IPS-NIHi7 (cell line): ENCODE measurements around the gene GPR132.
"Not testable (repeated sequence)": the region's sequence is repeated elsewhere in the genome, so short reads cannot be mapped to it uniquely, and the experiment has no call there.

ENCODE experiments used
- DNase-seq: peaks from one replicate; pipeline ENCODE4 v3.0.0; 2012; ENCODE audit warnings: mixed read lengths; ENCODE audit errors: extremely low spot score

Gene GPR132

DNA sequence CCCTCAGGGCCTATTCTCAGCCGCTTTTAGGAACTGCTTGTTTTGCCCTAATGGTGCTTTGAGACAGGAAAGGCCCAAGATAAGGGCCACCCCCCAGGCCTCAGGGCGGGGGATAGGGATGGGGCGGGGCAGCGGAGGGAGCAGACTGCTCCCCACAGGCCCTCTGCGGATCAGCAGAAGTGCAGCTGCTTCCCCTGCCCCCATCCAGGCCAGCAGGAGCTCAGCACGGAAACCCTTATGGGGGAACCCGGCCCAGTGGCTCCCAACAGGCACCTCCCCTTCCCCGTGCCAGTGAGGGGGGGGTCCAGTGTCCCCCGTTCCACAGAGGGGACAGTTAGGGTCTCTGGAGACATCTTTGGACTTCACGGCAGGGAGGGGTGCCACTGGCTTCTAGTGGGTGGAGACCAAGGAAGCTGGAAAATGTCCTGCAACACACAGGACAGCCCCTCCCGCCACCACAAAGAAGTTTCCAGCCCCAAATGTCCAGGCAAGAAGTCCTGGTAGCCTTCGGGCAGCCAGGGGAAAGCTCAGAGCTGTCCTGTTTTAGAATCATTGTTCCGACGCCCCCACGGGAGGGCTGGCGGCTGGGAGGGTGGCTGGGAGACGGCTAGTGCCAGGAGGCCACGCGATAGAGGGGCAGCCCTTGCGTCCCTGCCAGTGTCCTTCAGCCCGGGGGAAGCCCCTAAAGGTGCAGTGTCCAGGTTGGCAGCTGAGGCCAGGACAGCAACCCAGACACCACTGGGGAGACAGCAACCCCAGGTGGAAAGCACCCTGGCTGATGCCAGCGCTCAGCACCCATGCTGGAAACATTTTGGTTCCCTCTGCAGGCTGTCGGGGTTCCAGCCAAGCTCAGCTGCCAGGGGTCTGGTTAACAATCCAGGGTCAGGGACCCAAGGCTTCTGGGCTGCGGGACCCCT, 10.4 kb upstream of the GPR132 start:
- peak; percentile 68 for DNase-seq

DNA sequence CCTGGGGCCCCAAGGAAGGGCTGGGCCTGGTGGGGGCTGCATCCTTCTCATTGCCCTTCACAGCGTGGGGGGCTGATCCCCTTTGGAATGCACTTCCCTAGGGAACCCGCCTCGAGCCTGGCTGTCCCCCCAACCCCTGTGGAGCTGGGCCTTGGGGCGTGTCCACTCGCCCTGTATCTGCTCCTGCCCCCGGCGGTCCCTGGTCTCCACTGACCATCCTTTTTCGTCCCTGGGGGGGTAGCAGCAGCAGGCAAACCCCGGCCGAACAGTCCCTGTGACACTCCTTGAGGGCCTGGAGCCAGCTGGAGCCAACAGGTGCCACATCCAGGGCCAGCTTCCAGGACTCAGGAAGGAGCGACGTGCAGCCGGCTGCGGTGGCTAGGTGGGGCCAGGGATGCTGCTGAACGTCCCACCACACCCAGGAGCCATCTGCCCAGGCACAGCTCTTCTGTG, 9.4 kb upstream of the GPR132 start:
- DNase-seq: no peak

DNA sequence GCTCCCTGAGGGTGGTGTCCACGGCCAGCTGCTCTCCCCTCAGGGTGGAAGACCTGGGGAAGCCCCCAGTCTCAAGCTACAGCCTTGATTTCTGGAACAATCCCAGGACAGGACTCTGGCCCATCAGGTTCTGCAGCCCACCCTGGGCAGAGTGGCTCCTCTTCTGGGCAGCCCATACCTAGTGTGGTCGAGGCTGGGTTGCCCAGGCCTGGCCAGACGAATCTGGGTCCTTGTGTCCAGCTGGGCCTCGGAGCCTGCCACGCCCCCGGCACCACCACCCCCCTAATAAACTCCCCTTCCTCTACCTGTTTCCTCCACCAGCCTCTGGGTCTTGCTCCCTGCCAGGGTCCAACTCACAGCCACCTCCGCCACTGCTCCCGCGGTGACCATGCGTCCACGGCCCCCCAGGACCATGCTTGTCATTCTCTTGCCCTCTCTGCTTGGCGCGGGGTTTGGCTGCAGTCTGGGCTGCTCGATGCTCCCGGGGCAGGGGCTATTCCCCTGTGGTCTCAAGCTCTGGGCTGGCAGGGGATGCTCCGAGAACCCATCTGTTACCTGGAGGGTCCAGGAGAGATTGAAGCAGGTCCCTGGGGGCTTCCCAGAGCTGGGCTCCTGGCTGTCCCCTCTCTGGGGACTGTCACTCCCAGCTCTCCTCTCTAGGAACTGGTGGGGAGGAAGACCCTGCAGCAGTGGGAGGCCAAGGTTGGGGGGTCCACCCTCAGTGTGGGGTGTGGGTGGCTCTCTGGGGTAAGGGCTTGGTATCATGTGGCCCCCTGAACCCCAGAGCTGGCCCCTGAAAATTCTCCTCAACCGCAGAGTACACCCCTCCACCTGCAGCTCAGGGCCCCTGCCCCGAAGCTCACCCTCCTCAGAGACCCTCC, 8.7 kb upstream of the GPR132 start:
- DNase-seq: no peak

DNA sequence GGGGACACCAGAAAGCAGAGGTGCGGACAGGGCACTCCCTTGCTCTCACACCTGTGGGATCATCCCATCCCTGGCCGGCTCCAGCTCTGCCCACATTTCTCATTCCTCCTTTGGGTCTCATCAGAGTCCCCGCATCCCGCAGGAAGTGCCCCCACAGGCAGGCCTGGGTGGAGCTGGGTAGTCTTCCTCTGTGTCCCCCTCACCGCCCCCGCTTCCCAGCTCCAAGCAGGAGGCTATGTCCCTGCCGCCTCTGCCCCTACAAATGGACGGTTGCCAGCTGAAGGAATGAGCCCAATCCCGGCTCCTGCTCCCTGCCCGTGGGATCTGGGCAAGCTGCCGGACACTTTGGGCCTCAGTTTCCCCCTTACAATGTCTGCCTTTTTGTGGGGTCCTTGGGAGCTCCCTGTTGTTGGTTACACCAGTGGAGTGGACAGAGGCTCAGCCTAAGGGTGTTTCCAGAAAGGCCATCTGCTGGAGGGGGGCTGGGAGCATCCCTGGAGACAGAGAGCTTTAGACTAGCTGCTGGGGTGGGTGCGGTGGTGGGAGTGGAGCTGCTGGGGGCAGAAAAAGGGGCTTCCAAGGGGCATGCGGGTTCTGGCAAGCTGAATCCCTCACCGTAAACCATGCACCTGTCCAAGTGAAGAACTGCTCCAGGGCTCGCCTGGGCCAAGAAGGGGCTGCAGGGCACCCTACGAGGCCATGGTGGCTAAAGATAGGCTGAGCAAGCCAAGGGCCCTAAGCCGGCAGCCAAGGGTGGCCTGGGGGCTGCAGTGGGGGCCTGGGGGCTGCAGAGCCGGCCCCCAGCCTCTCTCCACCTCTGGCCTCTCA, 7.9 kb upstream of the GPR132 start:
- DNase-seq: no peak

DNA sequence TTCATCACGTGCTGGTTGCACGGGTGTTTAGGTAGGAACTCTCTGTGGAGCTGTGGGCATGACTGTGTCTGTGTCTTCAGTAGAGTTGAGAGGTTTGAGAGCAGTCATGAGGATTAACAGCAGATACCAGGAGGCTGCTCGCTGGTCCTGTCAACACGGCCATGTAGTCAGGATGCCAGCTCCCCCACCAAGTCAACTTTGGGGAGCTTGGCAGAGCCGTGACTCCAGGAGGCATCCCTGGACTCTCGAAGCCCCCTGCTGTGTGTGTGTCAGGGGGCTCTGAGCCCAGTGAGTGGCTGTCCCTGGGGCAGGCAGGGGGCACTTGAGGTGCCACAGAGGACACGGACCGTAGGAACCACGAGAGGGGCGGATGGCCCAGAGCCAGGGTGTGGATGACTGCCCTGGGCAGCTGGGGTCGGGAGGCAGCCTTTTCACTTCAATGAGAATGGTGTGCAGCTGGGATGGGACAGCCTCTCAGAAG, 7.2 kb upstream of the GPR132 start:
- DNase-seq: no peak

DNA sequence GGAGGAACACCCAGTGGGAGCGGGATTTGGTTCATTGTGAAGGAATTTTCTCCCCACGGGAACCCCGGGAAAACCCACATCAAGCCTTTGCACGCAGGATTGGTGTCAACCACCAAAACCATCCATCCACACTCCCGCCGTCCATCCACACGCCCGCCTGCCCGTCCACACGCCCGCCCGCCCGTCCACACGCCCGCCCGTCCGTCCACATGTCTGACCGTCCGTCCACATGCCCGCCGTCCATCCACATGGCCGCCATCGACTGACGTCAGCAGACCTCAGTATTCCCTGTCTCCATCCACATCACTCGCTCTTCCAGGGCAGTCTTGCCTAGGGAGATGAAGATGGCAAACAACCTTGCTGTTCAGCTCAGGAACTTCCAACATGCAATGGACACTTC, 6.7 kb upstream of the GPR132 start:
- no peak for DNase-seq

DNA sequence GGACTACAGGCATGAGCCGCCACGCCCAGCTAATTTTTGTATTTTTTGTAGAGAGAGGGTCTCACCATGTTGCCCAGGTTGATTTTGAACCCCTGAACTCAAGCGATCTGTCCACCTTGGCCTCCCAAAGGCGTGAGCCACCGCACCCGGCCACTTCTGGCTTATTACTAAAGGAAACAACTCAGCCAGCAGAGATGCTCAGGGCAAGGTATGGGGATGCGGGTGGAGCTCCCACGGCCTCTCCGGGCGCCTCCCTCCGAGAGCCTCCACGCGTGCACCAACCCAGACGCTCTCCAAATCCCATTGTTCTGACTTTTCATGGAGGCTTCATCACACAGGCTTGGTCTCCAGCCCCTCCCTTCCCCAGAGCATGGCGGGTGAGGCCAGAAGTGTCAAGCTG, 6.1 kb upstream of the GPR132 start:
- DNase-seq: no peak

DNA sequence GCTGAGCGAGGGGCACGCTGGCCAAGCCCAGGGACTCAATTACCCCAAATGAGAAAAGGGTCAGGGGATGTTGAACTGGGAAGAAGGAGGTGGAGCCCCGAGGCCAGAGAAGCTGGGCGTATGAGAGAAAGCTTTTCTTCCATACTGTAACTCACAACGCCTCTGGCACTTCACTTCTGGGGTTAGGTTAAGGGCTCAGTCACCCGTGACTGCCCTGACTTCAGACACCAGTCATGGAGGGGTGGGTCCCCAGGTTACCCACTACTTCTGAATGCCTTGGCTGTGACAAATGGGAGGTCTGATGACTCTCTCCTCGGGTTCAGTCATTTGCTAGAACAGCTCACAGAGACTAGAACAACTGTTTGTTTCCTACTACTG, 5.5 kb upstream of the GPR132 start:
- DNase-seq: no peak

DNA sequence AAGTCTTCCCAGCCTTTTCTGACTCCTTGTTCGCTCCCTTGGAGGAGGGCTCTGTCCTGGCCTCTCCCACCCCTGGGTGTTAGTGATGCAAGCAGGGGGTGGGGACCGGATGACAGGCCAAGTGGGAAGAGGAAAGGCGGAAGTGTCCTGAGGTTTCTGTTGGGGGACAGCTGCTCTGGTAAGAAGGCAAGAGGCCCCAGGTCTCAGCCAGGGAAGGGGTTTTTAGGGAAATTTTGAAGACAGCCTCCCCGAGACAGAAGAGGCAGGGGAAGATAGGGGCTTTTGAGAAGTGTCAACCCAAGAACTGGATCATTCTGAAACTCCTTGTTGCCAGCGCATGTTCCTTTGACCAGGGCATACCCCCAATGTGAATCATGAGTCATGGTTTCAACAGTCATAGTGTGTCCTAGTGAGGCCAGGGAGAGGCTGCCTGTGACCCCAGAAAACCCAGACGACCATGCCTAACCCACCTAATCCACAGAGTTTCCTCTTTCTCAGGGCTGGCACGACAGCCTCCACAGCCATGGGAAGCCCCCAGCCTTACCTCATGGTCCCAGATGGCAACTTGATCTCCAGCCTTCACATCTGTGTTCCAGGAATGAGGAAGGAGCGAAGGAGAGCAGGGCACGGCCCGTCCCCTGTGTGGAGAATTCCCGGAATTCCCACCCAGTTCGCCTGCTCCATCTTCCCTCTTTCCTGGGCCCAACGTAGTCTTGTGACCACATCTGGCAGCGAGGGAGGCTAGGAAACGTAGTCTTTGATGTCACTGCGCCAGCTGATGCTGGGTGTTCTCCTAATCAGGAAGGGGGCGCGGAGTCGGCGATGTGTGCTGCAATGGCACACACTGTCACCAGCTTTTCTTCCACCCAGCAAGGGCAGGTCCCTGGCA, 4.9 kb upstream of the GPR132 start:
- DNase-seq: no peak

DNA sequence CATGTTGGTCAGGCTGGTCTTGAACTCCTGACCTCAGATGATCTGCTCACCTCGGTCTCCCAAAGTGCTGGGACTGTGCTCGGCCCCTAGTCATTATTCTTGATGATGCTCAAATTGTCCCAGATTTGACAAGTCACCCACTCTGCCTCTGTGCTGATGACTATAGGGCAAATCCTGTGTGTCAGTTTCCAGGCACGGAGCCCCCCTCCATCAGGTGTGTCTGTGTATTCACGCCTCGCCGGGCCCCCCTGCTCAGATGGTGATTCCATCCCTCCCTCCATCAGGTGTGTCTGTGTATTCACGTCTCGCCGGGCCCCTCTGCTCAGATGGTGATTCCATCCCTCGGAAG, 4.3 kb upstream of the GPR132 start:
- DNase-seq: no peak

DNA sequence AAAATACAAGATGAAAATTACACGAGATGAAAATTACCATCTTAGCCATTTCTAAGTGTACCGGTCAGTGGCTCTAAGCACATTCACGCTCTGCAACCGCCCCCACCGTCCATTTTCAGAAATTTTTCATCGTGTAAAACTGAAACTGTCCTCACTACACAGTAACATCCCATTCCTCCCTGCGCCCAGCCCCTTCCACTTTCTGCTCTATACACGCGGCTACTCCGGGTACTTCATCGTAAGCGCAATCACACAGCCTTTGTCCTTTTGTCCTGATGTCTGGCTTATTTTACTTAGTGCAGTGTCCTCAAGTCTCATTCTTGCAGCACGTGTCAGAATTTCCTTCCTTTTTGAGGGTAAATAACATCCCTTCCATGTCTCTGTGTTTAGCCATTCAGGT, 3.6 kb upstream of the GPR132 start:
- no peak for DNase-seq

DNA sequence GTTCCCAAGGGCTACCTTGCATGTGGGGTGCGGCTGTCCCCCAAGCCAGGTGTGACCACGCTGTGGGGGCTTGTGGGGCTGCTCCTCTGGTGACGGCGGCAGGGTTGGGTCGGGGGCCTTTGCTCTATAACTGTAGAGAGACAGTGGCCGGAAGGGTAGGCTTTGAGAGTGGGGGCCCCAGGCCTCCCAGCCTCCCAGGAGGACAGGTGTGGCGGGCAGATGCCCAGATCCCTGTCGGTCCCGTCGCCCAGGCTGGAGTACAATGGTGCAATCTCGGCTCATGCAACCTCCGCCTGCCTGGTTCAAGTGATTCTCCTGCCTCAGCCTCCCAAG, 2.7 kb upstream of the GPR132 start:
- DNase-seq: no peak

DNA sequence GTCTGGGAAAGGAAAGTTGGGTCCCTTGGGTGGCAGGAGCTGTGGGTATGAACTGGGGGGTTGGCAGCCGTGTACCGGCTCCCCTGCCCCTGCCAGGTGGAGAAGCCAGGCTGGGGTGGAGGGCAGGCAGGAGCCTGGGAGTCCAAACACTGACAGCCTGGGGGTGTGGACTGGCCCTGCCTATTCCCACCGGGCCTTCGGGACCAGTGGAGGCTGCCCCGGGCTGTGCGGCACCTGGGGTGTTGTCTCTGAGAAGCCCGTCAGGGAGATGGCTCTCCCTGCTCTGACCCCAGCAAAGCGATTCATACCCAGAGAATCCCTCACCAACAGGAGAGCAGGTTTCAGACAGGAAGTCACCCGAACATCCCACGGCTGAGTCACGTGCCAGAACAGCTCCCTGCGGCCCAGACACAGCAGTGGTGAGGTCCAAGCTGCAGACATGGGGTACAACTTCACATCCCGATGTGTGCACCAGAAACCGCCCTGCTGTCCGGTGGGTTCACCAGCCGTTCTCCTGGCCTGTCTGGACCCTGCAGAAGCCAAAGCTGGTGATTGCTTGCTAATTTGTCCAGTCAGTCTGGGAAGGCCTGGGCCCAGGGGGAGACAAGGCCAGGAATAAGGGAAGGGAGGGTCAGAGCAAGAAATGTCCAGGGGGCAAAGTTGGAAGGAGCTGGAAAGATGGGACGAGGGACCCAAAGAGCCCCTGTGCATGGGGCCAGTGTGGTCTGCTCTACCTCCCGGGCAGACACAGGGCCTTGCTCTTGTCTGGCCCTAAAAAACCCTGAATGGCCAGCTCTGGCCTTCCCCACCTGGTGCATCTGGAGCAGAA, 2.1 kb upstream of the GPR132 start:
- no peak for DNase-seq

DNA sequence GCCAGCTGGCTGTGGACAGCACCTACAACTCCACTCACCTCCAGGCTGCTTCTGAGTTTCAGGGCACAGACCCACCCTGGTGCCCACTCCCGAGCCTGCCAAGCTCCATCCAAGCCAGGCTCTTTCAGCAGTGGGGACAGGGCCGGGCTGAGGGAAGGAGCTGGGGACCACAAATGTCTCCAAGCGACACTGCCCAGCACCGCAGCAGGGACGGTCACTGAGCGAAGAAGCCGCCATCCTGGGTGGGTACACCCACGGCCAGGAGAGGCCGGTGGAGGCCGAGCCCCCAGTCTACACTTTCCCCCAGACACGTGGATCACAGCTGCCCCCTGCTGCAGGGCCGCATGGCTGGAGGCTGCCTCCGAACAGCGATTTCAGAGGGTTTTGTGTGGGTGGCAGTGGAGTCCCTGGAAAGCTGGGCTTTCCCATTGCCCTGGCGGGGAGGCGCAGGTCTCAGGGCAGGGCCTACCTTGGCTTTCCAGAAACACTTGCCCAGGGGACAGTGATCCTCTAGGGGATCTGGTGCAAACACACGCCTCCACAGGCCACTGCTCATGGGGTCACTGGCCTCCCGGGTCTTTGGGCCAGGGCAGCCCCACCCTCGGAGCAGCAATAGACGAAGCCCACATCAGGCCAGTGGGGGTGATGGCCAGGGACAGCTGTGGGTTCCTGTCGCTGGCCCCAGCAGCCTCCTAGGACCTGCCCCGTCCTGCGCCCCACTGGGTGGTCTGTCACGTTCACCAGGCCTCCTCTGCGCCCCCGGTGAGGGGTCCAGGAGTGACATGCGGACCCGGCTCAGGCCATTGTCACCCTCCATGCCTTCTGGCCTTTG, 1.2 kb upstream of the GPR132 start:
- no peak for DNase-seq

DNA sequence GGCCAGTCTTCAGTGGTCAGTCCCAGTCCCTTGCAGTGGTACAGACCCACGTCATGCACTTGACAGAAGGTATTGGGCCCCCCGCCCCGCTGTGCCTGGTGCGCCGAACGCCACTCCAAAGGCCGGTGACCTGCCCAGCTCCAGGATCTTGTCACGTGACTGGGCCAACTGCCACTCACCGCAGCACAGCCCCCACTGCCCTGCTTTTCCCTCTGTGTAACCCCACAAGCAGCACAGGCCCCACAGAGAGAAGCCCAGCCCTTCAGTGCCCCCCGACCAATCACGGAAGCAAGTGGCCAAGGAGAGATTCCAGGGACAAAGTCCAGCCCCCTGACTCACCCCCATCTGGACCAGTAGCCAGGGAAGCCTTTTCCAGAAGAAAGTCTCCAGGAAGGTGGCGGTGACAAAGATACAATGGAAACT, 498 bp downstream of the GPR132 start:
- no peak for DNase-seq

DNA sequence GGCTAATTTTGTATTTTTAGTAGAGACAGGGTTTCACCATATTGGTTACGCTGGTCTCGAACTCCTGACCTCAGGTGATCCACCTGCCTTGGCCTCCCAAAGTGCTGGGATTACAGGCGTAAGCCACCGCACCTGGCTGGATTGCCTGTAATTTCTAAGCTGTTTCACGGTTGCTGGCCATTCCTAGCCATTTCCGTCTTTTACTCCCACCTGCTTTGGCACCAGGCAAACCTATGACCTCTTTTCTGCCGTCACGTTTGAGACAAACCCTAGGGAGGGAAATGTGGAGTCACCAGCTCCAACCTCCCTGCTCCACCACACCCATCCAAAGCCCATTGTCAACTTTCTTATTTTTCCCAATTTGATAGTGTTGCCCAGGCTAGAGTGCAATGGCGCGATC, 1.2 kb downstream of the GPR132 start:
- DNase-seq: no peak

DNA sequence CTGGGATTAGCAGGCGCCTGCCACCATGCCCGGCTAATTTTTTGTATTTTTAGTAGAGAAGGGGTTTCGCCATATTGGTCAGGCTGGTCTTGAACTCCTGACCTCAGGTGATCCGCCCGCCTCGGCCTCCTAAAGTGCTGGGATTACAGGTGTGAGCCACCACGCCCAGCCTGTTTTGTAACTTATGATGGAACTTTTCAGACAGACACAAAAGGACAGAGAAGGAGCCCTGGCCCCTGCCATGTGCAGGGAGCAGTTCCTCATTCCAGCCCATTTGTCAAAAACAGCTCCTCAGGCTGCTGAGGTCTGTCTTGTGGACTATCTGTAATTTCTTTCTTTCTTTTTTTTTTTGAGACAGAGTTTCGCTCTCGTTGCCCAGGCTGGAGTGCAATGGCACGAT, 1.7 kb downstream of the GPR132 start:
- DNase-seq: not testable (repeated sequence)

DNA sequence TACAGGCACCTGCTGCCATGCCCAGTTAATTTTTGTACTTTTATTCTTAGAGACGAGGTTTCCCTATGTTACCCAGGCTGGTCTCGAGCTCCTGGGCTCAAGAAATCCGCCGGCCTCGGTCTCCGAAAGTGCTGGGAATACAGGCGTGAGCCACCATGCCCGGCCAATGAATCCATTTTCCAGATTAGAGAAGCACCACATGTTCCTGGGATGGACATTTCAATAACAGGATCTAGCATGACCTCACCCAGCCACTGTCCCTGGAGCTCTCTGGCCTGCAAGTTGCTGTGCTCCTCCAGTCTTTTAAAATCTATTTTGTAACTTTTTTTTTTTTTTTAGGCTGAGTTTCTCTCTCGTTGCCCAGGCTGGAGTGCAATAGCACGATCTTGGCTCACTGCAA, 2.2 kb downstream of the GPR132 start:
- DNase-seq: no peak

DNA sequence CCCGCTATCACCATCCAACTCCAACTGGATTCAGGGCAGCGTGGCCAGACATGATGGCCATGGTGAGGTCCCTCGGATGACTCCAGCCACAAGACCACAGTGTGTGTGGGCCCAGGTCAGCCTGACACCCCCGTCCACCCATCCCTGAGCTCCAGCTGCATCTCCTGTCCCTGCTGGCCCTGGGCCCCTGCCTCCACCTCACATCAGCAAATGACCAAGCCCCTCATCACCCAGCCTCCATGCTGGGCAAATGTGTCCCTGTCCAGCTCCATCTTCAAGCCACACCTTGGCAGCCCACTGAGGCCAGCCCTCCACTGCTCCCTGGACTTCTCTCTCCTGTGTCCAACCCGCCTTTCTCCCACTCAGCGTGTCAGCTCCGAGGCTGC, 3.2 kb downstream of the GPR132 start:
- no peak for DNase-seq
